CD4-positive, alpha-beta memory T cell (primary cell): ENCODE measurements around the gene PKD2. TPM values are rescaled to one million over a fixed set of nuclear protein-coding genes. Genes with fewer than 3 reads are reported as not detected.

Experiments
- CTCF ChIA-PET: fragments of 350-600 bp; sonication (Branson Sonifier 250); formaldehyde crosslinking; loops from one replicate; lab custom pipeline; 2021; ENCODE audit warnings: inconsistent platforms; ENCODE audit not compliant: partially characterized antibody; lab: Charles Lee
- POLR2A ChIA-PET: fragments of 350-600 bp; sonication (Branson Sonifier 250); formaldehyde crosslinking; loops from one replicate; lab custom pipeline; 2021; ENCODE audit not compliant: partially characterized antibody; lab: Charles Lee
- DNase-seq, 5 donors: peaks; one replicate each; pipeline versions ENCODE4 v3.0.0 to v3.0.0-alpha.2; 2020 to 2022; ENCODE audit warnings: mixed read lengths in 1 of 5
- H3K27ac ChIP-seq: one replicate; pipeline ENCODE4 v1.7.0; 2013; ENCODE audit warnings: low read depth, low read length
- H3K27me3 ChIP-seq: 2 replicates; pipeline ENCODE4 v1.7.0; 2013; ENCODE audit warnings: mild to moderate bottlenecking, low read length, moderate library complexity; ENCODE audit not compliant: insufficient read depth
- H3K36me3 ChIP-seq: 2 replicates; pipeline ENCODE4 v1.7.0; 2013; ENCODE audit warnings: mild to moderate bottlenecking, low read length, moderate library complexity; ENCODE audit not compliant: insufficient read depth
- H3K4me1 ChIP-seq: 2 replicates; pipeline ENCODE4 v1.7.0; 2013; ENCODE audit warnings: mild to moderate bottlenecking, low read length, moderate library complexity; ENCODE audit not compliant: insufficient read depth
- H3K4me3 ChIP-seq, 2 donors: one replicate each; pipeline ENCODE4 v1.7.0; 2013; ENCODE audit warnings: low read length in 2 of 2, mild to moderate bottlenecking in 1 of 2
- H3K9me3 ChIP-seq, 2 donors: one replicate each; pipeline ENCODE4 v1.7.0; 2013; ENCODE audit warnings: low read length in 2 of 2, control low read depth in 1 of 2; ENCODE audit not compliant: control insufficient read depth in 1 of 2
- H3K27ac Mint-ChIP-seq, 7 donors: one replicate each; pipeline ENCODE4 v1.8.0; 2020 to 2021; ENCODE audit warnings: mixed read lengths in 7 of 7, mild to moderate bottlenecking in 6 of 7, inconsistent platforms in 3 of 7, moderate library complexity in 3 of 7
- H3K27me3 Mint-ChIP-seq, 2 donors: one replicate each; pipeline ENCODE4 v1.8.0; 2020 to 2021; ENCODE audit warnings: mixed read lengths in 2 of 2
- H3K36me3 Mint-ChIP-seq, 2 donors: one replicate each; pipeline ENCODE4 v1.8.0; 2020 to 2021; ENCODE audit warnings: mixed read lengths in 2 of 2, inconsistent platforms in 1 of 2, mild to moderate bottlenecking in 1 of 2
- H3K4me1 Mint-ChIP-seq, 4 donors: one replicate each; pipeline ENCODE4 v1.8.0; 2020 to 2021; ENCODE audit warnings: mixed read lengths in 4 of 4, mild to moderate bottlenecking in 1 of 4
- H3K4me3 Mint-ChIP-seq, 8 donors: one replicate each; pipeline ENCODE4 v1.8.0; 2020 to 2021; ENCODE audit warnings: mixed read lengths in 8 of 8, mild to moderate bottlenecking in 7 of 8, moderate library complexity in 6 of 8, inconsistent platforms in 3 of 8
- H3K9me3 Mint-ChIP-seq, 8 donors: one replicate each; pipeline ENCODE4 v1.8.0; 2020 to 2021; ENCODE audit warnings: mixed read lengths in 8 of 8, mild to moderate bottlenecking in 5 of 8, inconsistent platforms in 3 of 8, moderate library complexity in 1 of 8
- intact Hi-C: fragments of 100-400 bp; cut with micrococcal nuclease; formaldehyde crosslinking; loops from one replicate; pipeline ENCODE4 v1.15.1; 2023
- polyA plus RNA-seq, 2 donors: library from polyadenylated mRNA; unstranded; fragments of 300-500 nt; fragmentation: Illumina TruSeq; gene quantifications; one replicate each; pipeline ENCODE4 v1.2.3, GENCODE V29; 2021
- total RNA-seq, 2 experiments: library from RNA; stranded (reverse); gene quantifications; one replicate each; pipeline ENCODE4 v1.2.3, GENCODE V29; 2021

Gene PKD2
- total and polyA plus RNA-seq, 4 experiments from 2014 or later = 0.93 to 7.5 (median 6.0) TPM

GRCh38 chr4:88045021-88045420 lies 37.6 kb downstream of the PKD2 start:
- Histone ChIP-seq H3K27ac (no peak overlapping the region), H3K27me3 (no peaks in the 10 kb centered on the region), H3K36me3 (no peaks in the 10 kb centered on the region), H3K9me3 (no peaks in the 10 kb centered on the region), H3K4me1 (no peaks in the 10 kb centered on the region), H3K4me3 (no peak overlapping the region)
- ChIA-PET POLR2A (no interaction called here), CTCF (no interaction called here)
- no peaks in the 10 kb centered on the region for H3K9me3 Mint-ChIP-seq
- H3K4me3 Mint-ChIP-seq = no peak overlapping the region
- no peak overlapping the region for H3K27ac Mint-ChIP-seq
- intact Hi-C loops = no loop called here
- DNase-seq = no peak
- H3K36me3 Mint-ChIP-seq = peaks cover 8 to 40% of the 10 kb centered on the region in 2 donors
- H3K27me3 Mint-ChIP-seq = no peaks in the 10 kb centered on the region
- peaks cover 0 to 8% (median 3%) of the 10 kb centered on the region in 4 donors for H3K4me1 Mint-ChIP-seq

GRCh38 chr4:88054229-88054628 lies 46.8 kb downstream of the PKD2 start:
- no peaks in the 10 kb centered on the region for H3K4me1 ChIP-seq
- ChIA-PET CTCF (no interaction called here), POLR2A (no interaction called here)
- no peak overlapping the region for H3K27ac ChIP-seq
- H3K27me3 Mint-ChIP-seq = no peaks in the 10 kb centered on the region
- no peak overlapping the region for H3K4me3 Mint-ChIP-seq
- no peak overlapping the region for H3K27ac Mint-ChIP-seq
- peaks cover 4 to 43% of the 10 kb centered on the region in 2 donors for H3K36me3 Mint-ChIP-seq
- H3K36me3 ChIP-seq = no peaks in the 10 kb centered on the region
- intact Hi-C loops = no loop called here
- no peak for DNase-seq
- H3K4me1 Mint-ChIP-seq = no peaks in the 10 kb centered on the region
- H3K4me3 ChIP-seq = no peak overlapping the region
- H3K9me3 Mint-ChIP-seq = no peaks in the 10 kb centered on the region
- H3K27me3 ChIP-seq = no peaks in the 10 kb centered on the region
- H3K9me3 ChIP-seq = no peaks in the 10 kb centered on the region

GRCh38 chr4:88054901-88055300 lies 47.5 kb downstream of the PKD2 start:
- Mint-ChIP-seq H3K36me3 (peaks cover 4 to 46% of the 10 kb centered on the region in 2 donors), H3K4me1 (no peaks in the 10 kb centered on the region), H3K4me3 (peak overlapping the region in 1 of 8 donors; percentile 48), H3K27me3 (no peaks in the 10 kb centered on the region), H3K9me3 (no peaks in the 10 kb centered on the region), H3K27ac (no peak overlapping the region)
- no peaks in the 10 kb centered on the region for H3K4me1 ChIP-seq
- POLR2A ChIA-PET = no interaction called here
- H3K4me3 ChIP-seq = no peak overlapping the region
- intact Hi-C loops = no loop called here
- H3K27me3 ChIP-seq = no peaks in the 10 kb centered on the region
- DNase-seq = no peak
- no peak overlapping the region for H3K27ac ChIP-seq
- H3K9me3 ChIP-seq = no peaks in the 10 kb centered on the region
- no peaks in the 10 kb centered on the region for H3K36me3 ChIP-seq
- CTCF ChIA-PET = no interaction called here

DNA sequence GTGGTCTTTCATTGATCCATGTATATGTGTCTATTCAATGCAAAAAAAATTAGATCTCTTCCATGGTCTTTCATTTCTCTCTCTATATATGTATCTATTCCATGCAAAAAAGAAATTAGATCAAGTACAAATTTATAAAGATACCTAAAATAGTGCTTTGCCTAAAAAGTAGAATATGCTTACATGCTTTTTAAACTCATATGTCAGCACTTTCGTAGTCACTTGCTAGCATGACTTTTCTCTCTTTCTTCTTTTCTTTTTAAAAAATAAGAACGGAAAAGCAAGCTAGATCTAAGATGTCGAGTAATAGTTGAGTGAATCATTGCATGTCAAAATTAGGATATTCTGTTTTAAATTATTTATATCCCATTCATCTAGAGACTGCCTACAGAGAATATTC lies 50.9 kb downstream of the PKD2 start:
- ChIA-PET CTCF (interaction anchor here (1.2 kb wide), 1 partner anchor 25 kb away, joined by 3 read pairs; no protein-coding TSS in a partner anchor), POLR2A (no interaction called here)
- Histone ChIP-seq H3K4me1 (no peaks in the 10 kb centered on the region), H3K4me3 (no peak overlapping the region), H3K9me3 (no peaks in the 10 kb centered on the region), H3K27me3 (no peaks in the 10 kb centered on the region), H3K27ac (no peak overlapping the region), H3K36me3 (no peaks in the 10 kb centered on the region)
- Mint-ChIP-seq H3K4me3 (no peak overlapping the region), H3K36me3 (peaks cover 5 to 33% of the 10 kb centered on the region in 2 donors), H3K9me3 (no peaks in the 10 kb centered on the region), H3K27ac (no peak overlapping the region), H3K27me3 (no peaks in the 10 kb centered on the region), H3K4me1 (no peaks in the 10 kb centered on the region)
- intact Hi-C loops = no loop called here
- no peak for DNase-seq

DNA sequence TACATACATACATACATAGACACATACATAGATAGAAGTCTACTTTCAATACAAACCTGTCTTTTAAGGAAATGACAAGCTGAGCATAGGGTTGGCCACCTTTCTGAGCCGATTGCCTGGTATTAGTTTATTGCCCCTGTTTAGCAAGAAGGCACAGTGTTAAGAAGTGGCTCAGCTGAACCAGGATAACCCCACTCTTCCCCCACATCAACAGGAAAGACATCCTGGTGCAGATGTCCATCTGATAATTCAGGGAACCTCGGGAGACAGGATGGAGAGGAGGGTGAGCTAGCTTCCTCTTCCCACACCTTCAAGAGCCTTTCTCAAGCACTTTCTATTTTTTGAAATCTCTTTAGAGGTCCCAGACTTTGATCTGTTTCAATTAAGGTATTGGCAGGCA lies 52.3 kb downstream of the PKD2 start:
- Mint-ChIP-seq H3K4me1 (no peaks in the 10 kb centered on the region), H3K4me3 (no peak overlapping the region), H3K27me3 (no peaks in the 10 kb centered on the region), H3K9me3 (no peaks in the 10 kb centered on the region), H3K27ac (peak overlapping the region in 1 of 7 donors; percentile 15), H3K36me3 (peaks cover 6 to 41% of the 10 kb centered on the region in 2 donors)
- Histone ChIP-seq H3K27ac (no peak overlapping the region), H3K9me3 (no peaks in the 10 kb centered on the region), H3K27me3 (no peaks in the 10 kb centered on the region), H3K4me1 (no peaks in the 10 kb centered on the region), H3K4me3 (no peak overlapping the region), H3K36me3 (no peaks in the 10 kb centered on the region)
- CTCF ChIA-PET = no interaction called here
- POLR2A ChIA-PET = no interaction called here
- intact Hi-C loops = no loop called here
- DNase-seq = no peak

DNA sequence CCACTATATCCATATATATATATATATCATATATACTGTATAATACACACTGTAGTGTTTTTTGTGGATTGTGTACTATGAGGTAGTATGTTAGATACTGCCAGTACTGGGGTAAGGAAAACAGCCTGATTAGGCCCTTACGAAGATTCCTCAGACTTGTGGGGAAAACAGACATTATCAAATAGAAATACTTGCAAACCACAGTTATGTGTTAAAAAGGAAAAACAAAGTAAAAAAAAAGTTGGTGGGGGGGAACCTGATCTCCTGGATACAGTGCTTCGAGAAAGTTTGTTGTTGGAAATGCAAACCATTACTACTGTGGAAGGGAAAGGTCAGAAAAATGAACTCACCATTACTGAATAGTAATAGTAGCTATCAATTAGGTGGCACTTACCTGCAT lies 53.0 kb downstream of the PKD2 start:
- no peaks in the 10 kb centered on the region for H3K9me3 ChIP-seq
- intact Hi-C loops = no loop called here
- no peak overlapping the region for H3K27ac ChIP-seq
- peaks cover 7% of the 10 kb centered on the region for H3K36me3 ChIP-seq
- Mint-ChIP-seq H3K27ac (no peak overlapping the region), H3K9me3 (no peaks in the 10 kb centered on the region), H3K4me1 (no peaks in the 10 kb centered on the region), H3K27me3 (no peaks in the 10 kb centered on the region), H3K36me3 (peaks cover 12 to 44% of the 10 kb centered on the region in 2 donors), H3K4me3 (no peak overlapping the region)
- CTCF ChIA-PET = no interaction called here
- POLR2A ChIA-PET = no interaction called here
- H3K27me3 ChIP-seq = no peaks in the 10 kb centered on the region
- no peaks in the 10 kb centered on the region for H3K4me1 ChIP-seq
- no peak overlapping the region for H3K4me3 ChIP-seq
- DNase-seq = no peak

GRCh38 chr4:88062311-88062710 lies 54.9 kb downstream of the PKD2 start:
- no peaks in the 10 kb centered on the region for H3K9me3 Mint-ChIP-seq
- no peaks in the 10 kb centered on the region for H3K4me1 Mint-ChIP-seq
- no peak for DNase-seq
- H3K27ac ChIP-seq = no peak overlapping the region
- POLR2A ChIA-PET = no interaction called here
- H3K27me3 ChIP-seq = no peaks in the 10 kb centered on the region
- peaks cover 9% of the 10 kb centered on the region for H3K36me3 ChIP-seq
- H3K27ac Mint-ChIP-seq = peak overlapping the region in 1 of 7 donors; percentile 41
- no peak overlapping the region for H3K4me3 ChIP-seq
- CTCF ChIA-PET = no interaction called here
- no peaks in the 10 kb centered on the region for H3K9me3 ChIP-seq
- H3K36me3 Mint-ChIP-seq = peaks cover 20 to 49% of the 10 kb centered on the region in 2 donors
- H3K27me3 Mint-ChIP-seq = no peaks in the 10 kb centered on the region
- intact Hi-C loops = no loop called here
- no peak overlapping the region for H3K4me3 Mint-ChIP-seq
- H3K4me1 ChIP-seq = no peaks in the 10 kb centered on the region

DNA sequence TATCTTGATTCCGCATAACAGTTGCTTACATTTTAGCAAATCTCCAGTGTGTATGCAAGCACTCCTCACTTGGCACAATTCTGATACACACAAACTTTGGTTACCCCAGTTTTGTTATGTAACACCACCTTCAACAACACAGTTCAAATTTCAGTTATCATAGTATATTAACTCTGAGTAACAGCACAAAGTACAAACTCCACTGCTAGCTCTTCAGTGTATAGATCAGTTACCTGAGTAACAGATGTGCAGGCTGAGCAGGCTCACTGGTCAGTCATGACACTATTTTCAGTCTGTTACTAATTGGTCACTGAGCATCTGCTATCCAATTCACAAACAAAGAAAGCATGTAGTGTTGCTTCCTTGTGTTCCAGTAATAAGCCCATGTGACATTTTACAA lies 55.4 kb downstream of the PKD2 start:
- Histone ChIP-seq H3K27ac (no peak overlapping the region), H3K9me3 (no peaks in the 10 kb centered on the region), H3K4me1 (no peaks in the 10 kb centered on the region), H3K4me3 (no peak overlapping the region), H3K36me3 (peaks cover 9% of the 10 kb centered on the region), H3K27me3 (no peaks in the 10 kb centered on the region)
- Mint-ChIP-seq H3K36me3 (peaks cover 25 to 54% of the 10 kb centered on the region in 2 donors), H3K4me1 (no peaks in the 10 kb centered on the region), H3K9me3 (peaks cover 0 to 3% (median under 1%) of the 10 kb centered on the region in 8 donors), H3K27me3 (no peaks in the 10 kb centered on the region), H3K4me3 (no peak overlapping the region), H3K27ac (no peak overlapping the region)
- ChIA-PET CTCF (no interaction called here), POLR2A (no interaction called here)
- no peak for DNase-seq
- intact Hi-C loops = no loop called here
